ENCODE data around the gene CLDN22.

GRCh38 chr4:183322326-183322725 lies 2.2 kb upstream of the CLDN22 start, which contains the start of gene CLDN24:
- TF ChIP-seq CTCF (IDR thresholded peaks at IDR 0.05) (no peak), EZH2 (IDR thresholded peaks at IDR 0.05; ENCODE audit: borderline replicate concordance, insufficient read depth, low read depth, low read length, poor library complexity, severe bottlenecking) (no peak)

Data from B cell (primary cell).